GM21390 (cell line): Measurements from ENCODE around the gene SLC25A29.

Experiments used
- ATAC-seq: cut with Tn5 transposase; IDR thresholded peaks from one replicate; pipeline ENCODE4 v1.9.1; 2021; ENCODE audit not compliant: unreplicated experiment

The SLC25A29 gene

DNA sequence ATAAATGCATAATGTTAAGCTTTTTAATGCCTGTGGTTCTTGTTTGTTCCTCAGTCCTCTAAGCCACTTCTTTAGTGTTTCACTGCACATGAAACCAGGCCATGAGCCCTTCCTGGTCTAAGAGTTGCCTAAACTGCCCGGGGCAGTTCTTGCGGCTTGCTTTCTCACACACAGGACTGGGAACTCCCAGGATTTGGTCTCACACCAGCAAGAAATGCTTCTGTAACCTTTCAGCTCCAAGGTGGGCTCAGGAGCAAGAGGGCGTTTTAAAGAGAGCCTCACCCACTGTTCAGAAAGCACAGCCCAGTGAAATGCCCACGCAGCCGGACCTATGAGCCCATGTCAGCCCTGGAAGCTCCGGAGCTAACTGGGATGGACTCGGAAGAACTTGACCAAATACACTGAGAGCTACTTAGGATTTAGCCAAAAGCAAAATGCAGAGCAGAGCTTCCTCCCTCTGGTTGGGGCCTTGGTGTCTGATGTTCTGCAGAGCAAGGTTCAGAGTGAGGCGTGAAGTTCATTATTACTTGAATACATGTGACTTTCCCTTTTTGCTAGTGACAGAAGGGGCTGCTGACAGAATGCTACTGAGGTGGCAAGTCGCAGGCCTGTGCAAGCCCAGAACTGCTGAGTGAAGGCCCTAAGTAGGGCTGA, 23.4 kb downstream of the SLC25A29 start:
- no peak for ATAC-seq

DNA sequence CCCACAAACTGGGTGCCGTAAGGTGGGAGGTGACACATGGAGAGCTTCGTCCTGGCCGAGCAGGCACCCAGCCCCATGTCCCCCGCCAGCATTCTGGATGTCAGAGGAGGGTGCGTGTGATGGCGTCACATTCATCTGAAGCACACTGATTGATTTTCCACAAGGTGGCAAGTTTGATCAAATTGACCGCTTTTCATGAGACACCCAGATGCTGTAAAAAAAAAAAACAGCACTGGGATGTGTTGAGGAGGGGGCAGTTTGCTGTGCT, 24.2 kb downstream of the SLC25A29 start:
- ATAC-seq = no peak

DNA sequence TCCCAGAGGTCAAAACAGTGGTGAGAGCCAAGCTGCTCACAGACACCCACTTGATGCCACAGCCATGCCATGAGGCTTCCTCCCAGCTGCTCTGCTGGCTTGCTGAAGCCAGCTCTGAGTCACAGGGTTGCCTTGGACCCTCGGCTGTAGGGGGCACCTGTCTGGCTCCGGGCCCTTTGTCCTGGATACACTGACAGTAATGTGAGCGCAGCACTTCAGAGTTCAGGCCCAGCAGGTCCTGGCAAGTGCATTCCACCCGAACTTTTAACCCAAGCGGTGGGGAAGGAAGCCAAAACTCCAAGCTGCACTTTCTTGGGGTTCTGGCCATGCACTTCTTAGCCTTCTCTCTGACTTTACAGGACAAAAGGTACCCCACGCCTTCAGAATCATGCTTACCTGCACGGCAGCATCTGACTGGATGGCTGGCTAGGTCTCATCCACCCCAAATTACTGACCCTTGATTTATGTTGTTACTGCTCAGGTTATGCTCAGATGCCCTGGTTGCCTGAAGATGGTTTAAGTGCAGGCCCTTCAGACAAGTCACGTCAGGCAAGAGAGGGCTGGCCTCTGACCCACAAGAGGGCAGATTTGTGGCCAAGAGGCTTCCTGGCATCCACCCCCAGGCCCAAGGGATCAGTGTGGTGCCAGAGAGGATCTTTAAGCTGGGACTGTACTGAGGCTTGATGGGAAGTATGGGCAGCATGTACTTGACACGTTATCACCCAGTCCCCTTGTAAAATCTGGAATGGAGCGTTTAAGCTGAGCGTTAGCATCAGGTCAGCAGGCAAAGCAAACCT, 24.8 kb downstream of the SLC25A29 start:
- no peak for ATAC-seq

DNA sequence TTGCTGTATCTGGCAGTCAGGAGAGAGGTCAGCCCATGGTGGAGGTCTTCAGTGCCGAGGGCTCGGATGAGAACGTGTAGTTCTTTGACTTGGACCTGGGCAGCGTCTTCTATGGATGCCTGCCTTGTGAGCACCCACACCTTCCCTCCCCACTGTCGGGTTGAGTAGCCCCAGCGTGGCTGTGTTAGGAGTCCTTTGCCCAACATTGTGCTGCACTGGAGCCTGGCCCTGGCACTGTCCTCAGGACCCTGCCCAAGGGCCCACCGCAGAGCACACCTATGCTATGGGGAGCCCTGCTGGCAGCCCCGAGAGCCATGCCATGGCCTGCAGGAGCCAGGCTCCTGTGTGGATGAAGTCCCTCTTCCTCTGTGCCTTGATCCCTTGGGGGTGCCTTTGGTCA, 26.7 kb downstream of the SLC25A29 start:
- ATAC-seq = no peak

DNA sequence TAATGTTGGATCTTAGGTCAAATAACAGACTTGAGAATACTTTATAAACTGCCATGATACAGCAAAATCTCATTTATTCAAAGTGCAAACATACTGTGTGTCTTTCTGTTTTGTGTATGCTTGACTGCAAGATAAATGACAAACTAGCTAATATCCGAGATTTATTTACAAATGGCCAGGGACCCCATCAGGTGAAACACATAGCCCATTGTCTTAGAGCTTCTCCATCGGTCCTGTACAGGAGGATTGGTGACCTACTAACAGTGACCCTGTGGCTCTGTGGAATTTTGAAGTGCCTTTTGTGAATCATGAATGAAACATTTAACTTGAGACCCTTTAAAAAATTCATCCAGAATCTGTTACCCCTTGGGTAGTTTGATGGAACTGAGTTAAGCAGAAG, 27.1 kb downstream of the SLC25A29 start:
- no peak for ATAC-seq

DNA sequence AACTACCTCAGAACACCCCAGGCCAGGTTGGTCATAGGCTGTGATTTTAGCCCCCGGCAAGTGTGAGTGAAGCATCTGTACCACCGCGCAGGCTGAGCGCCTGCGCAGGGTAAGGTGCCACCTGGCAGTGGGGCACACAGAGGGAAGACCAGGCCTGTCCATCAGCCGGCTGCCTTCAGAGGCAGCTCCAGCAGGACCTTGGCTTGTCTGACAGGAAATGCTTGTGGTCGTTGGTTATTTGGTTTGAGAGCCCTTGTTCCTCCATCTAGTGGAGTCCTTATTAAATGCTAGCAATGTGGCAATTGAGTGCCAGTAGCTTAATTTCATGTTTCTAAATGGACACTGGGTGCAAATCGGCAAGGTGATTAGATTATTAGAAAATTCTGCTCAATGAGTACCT, 27.5 kb downstream of the SLC25A29 start:
- peak; percentile 70 for ATAC-seq

DNA sequence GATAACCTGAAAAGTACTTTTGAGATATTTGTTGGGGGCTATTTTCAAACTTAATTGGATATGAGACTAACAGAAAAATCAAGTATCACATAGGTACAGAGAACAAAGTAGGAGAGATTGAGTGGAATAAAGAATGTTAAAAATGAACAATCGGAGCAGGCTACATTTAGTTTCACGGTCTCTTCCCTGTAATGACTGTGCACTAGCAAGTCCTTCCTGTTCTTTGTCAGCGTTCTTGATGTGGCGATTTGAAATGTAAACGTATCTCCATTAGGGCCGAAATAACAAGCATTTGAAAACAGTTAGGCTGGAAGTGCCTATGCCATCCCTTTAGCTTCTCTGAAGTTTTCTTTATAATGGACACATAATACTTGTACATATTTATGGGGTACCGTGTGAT, 31.0 kb downstream of the SLC25A29 start:
- no peak for ATAC-seq

DNA sequence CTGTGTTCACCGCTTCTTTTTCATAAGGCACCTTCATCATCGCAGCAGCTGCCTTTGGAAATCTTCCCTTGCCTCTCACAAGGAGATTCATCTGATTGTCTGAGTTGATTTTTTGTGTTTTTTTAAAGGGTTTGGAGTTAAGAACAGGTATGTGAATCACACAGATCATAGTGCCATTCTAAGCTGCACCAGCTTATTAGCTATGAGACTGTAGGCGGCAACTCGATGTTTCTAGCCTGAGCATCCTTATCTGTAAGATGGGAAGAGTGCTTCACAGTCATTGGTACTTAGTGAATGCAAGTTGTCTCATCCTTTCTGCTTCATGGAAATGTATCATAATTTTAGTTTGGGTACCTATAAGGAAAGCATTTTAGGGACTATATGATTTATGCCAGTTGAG, 32.0 kb downstream of the SLC25A29 start:
- ATAC-seq = no peak

DNA sequence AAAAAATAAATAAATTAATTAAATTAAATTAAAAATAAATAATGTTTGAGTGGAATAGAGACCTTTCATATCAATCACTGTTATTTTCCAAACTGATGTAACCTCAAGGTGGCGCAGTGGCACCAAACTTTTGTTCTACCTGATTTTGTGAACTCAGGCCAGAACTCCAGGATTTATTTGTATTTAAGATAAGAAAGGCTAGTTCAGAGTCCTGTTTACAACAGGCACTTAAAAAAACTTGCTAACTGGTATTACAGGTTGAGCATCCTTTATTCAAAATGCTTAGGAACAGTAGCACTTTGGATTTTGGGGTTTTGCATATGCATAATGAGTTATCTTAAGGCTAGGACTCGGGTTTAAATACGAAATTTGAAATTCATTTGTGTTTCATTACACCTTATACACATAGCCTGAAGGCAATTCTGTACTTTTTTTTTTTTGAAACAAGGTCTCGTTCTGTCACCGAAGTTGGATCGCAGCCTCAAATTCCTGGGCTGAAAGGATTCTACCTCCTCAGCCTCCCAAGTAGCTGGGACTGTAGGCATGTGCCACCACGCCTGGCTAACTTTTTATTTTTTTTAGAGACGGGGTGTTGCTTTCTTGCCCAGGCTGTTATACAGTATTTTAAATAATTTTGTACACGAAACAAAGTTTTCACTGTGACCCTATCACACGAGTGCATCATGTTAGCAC, 34.9 kb downstream of the SLC25A29 start:
- ATAC-seq = no peak

DNA sequence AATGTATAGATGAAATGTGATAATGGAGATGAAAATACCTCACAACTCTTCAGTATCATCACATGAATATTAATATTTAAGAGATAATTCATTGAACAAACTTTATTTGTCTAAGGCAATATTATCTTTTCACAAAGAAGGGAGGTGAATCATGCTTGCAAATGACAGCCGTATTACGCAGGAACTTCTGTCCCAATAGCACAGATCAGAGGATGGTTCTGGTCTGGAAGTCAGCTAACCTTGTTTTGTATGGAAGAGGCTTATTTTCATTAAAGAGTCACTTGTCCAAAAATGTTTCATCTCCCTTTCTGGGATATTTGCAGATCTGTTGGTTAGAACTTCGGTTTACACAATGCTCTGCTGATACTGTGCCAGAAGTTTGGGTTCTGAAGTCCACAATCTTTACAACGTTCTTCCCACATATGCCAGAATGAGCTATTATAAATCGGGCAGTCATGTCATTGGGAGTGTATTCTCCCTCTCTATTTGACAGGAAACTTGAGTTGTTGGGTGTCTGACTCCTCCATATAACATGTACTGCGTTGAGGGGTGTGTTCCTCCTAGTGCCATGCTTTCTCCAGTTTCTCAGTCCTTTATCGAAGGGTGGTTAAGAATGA, 37.5 kb downstream of the SLC25A29 start:
- no peak for ATAC-seq

DNA sequence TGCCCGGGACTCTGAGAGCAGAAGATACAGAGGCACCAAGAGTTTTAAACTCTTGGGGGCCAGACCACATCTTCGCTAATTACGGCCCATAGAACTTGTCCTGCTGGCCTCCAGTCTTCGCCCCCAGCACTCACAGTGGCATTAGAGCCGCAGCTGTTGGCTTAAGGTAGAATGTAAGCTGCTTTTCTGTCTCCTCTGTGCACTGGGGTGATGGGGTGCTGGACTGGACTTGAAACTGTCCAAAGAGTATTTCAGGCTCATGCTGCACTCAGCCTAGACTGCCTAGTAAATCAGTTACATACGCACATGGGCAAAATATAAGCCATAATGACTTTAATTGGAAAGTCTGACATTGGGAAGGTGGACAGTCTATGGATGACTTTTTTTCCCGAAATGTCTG, 38.3 kb downstream of the SLC25A29 start:
- ATAC-seq = no peak

DNA sequence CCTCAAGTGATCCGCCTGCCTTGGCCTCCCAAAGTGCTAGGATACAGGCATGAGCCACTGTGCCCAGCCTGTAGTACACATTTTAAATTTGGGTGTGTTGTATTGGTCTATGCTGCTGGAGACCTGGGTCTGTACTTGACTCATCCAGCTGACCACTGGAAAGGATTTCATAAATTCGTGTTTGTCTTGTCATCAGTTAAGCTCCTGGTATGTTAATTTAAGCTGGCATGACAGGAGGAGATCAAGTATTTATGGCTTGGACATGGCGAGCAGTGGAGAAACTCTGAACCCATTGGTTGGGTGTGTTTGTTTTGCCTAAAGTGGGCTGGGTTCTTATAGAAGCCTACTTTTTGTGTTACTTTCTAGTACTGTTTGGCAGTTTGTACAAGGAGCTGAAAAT, 43.1 kb downstream of the SLC25A29 start:
- ATAC-seq = no peak

DNA sequence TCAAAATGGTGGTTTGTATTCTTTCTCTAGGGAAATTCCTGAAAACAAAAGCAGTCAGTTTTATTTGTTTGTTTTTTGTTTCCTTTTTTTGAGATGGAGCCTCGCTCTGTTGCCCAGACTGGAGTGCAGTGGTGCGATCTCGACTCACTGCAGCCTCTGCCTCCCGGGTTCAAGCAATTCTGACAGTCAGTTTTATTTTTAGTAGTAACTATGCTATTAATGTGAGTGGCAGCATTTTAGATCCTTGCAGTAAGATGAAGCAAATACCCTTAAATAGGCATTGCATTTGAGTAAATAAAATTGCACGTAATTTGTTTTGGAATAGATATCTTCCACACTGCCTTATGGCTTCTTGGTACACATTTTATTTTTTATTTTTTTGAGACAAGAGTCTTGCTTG, 43.7 kb downstream of the SLC25A29 start:
- no peak for ATAC-seq

DNA sequence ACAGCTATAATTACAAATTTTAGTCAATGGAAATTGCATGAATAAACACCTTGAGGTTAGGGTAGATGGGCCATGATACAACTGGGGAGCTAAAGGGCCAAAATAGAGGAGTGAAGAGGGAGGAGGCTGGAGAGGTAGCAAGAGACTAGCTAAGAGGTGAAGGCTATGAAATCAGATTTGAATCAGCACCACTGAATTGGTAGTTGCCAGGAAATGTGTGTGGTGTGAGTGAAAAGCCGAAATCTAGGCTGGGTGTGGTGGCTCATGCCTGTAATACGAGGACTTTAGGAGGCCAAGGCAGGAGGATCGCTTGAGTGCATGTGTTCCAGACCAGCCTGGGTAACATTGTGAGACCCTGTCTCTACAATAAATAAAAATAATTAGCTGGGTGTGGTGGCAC, 44.6 kb downstream of the SLC25A29 start:
- no peak for ATAC-seq

DNA sequence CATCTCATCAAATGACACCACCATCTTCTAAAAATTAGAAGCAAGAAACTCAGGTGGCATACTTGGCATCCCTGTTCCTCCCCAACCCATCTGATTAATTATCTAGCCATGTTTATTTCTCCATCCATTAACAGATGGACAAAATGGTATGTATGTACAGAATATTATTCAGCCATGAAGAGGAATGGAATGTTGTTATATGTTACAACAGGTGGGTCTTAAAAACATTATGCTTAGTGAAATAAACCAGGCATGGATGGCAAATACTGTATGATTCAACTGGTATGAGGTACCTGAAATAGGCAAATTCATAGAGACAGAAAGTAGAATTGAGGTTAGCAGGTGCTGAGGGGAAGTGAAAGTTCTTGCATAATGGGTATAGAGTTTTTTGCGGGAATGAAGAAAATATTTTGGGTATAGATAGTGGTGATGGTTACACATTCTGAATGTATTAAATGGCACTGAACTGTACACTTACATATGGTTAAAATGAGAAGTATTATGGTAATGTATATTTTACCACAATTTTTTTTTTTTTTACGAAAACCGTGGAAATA, 49.8 kb downstream of the SLC25A29 start:
- ATAC-seq = peak; percentile 69

DNA sequence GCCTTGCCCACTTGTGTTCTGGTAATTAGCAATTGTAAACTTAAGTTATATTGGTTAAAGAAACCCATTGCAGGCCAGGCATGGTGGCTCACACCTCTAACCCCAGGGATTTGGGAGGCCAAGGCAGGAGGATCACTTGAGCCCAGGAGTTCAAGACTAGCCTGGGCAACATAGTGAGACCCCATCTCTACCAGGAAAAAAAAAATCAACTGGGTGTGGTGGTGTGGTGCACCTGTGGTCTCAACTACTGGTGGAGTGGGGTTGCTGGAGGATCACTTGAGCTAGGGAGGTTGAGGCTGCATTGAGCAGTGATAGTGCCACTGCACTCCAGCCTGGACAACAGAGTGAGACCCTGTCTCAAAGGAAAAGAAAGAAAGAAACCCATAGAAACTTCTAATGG, 53.6 kb downstream of the SLC25A29 start:
- no peak for ATAC-seq

DNA sequence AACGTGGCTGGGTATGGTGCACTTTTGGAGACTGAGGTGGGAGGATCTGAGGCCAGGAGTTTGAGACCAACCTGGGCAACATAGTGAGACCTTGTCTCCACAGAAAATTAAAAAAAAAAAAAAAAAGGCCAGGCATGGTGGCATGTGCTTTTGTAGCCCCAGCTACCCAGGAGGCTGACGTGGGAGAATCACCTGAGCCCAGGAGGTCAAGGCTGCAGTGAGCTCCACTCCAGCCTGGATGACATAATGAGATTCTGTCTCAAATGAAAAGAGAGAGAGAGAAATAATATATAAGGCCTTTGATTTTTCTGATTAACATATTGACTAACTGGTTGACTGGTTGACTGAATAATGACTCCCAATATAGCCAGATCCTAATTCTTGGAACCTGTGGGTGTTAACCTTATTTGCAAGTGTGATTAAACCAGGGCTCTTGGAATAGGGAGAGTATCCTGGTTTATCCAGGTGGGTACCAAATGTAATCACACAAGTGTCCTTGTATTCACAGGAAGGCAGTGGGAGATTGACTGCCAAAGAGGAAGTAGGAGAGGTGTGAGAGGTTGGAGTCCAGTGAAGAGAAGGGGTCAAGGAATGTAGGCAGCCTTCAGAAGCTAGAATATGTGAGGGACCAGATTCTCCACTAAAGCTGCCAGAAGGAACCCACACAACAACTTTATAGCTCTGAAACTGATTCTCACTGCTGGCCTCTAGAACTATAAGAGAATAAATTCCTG, 55.3 kb downstream of the SLC25A29 start:
- ATAC-seq = no peak

DNA sequence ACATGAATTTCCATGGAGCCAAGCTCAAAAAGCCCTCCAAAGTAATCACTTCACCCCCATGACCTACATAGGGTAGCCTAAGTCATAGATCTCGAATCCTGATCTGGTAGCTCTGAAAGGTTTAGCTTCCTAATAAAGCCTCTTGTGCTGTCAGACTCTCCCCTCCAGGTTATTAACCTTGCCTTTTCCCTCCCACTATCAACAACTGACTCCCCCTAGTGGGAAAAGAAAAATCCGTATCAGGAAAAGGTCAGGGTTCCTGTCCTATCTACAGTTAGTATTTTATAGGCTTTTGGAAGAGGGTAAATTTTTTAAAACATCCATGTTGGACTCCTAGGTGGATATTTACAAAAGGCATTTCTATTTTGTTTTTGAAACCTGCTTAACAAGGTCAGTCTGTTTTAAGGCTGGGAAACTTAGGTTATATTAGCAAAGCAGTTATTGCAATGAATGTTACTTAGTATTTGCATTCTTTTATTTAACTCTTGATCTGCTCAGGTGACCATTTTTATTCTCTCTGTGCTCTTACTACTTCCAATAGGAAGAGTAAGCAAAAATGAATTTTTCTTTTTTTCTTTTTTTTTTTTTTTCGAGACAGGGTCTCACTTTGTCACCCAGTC, 59.3 kb downstream of the SLC25A29 start:
- ATAC-seq = no peak

DNA sequence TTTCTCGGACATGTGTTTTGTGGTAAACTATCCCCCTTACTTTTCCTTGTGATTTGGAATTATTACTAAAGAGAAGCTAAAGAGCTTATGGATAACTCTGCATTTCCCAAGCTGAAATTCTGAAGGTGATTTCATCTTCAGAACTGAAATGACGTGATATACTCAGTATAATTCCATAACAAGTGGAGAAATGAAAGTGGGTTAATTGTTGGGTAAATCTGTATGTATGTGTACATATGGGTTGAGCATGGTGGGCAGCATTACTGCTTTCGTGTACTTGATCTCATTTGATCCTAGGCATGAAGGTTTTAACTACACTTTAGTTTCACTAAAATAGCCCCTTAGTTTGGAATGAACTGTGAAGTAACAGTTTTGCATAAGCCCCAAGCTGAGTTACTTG, 63.2 kb downstream of the SLC25A29 start:
- no peak for ATAC-seq

DNA sequence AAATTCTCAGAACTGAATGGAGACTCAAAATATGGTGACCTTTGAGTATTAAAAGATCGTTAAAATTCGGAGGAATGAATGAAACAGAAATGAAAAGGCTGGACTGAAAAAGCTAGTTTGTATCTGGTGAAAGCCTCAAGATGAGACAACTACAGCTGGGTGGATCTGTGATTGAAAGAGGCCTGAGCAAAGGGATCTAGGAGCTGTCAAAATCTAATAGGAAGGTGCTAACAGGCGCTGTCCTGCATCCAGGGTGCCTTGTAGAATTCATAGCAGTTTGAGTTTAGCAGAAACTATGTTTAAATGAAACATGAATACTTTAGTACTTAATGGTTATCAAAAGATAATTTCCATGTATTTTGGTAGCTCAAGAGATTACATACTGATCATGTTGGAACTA, 65.0 kb downstream of the SLC25A29 start:
- ATAC-seq = no peak
